ENCODE measurements around the gene TTYH2. TPM values are rescaled to one million over a fixed set of nuclear protein-coding genes. Genes with fewer than 3 reads are reported as not detected.

The TTYH2 gene
- total RNA-seq, 3 donors from 2014 or later (not counting 1 experiment from before 2014, with no cell fraction given): 4.3 to 7.9 (median 4.8) TPM

DNA sequence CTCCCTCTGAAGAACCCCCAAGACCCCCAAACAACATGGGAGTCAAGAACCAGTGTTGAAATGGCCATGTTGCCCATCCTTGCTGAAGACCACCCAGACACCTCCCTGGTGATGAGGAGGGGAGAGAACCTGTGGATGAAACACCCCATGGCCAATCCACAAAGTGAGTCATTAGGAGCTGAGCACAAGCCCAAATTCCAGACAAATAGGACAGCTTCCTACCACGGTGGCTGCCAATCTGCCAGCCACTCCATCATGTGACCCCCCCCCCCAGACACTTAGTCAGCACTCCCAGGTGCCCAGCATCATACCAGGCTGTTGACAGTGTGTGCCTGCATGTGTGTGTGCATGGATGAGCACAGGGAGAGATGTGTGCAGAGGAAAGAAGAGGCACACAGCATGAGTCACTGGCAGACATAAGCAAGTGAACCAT is 36.3 kb upstream of the TTYH2 start:
- TF ChIP-seq CTCF (IDR thresholded peaks at IDR 0.05): no peak
- Histone ChIP-seq H3K27me3 (ENCODE audit: control insufficient read depth, insufficient read depth, low read length) (peaks cover 2% of the 10 kb centered on the region), H3K4me3 (ENCODE audit: low read length) (no peak overlapping the region), H3K27ac (ENCODE audit: low read length) (no peak overlapping the region), H3K4me1 (ENCODE audit: control insufficient read depth, insufficient read depth, low read length) (no peaks in the 10 kb centered on the region), H3K36me3 (ENCODE audit: control insufficient read depth, insufficient read depth, low read length) (no peaks in the 10 kb centered on the region), H3K9me3 (ENCODE audit: control insufficient read depth, insufficient read depth, low read length) (no peaks in the 10 kb centered on the region)
- DNase-seq: no peak
- Mint-ChIP-seq H3K4me3 (no peak overlapping the region), H3K9me3 (no peaks in the 10 kb centered on the region), H3K4me1 (no peaks in the 10 kb centered on the region), H3K36me3 (no peaks in the 10 kb centered on the region), H3K27ac (no peak overlapping the region), H3K27me3 (ENCODE audit: low read depth in 2 of 2) (peaks cover 35 to 41% of the 10 kb centered on the region in 2 donors)
- intact Hi-C loops (cut with micrococcal nuclease): no loop called here
- ATAC-seq: no peak
- 9% methylated on average over 1 of the region's 1 CpG for WGBS (ENCODE audit: insufficient coverage)

DNA sequence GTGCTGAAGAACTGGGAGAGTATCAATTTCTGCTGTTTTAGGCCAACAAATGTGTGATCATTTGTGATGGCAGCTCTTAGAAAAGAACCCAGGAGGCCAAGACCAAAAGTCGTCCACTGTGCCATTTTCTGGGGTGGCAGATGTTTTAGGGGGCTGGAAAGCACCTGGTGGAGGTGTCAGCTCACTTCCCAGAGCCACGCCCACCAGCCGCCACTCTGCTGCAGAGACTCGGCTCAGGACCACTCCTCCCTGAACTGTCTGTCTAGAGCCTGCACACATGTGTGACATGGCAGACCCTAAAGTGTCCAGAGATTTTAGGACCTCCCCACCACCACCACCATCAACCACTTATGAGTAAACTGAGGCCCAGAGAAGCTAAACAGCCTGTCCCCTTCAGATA is 33.8 kb upstream of the TTYH2 start:
- H3K36me3 ChIP-seq (ENCODE audit: control insufficient read depth, insufficient read depth, low read length): no peaks in the 10 kb centered on the region
- no peak overlapping the region for H3K4me3 ChIP-seq (ENCODE audit: low read length)
- Mint-ChIP-seq H3K36me3 (no peaks in the 10 kb centered on the region), H3K4me1 (no peaks in the 10 kb centered on the region), H3K9me3 (no peaks in the 10 kb centered on the region), H3K27me3 (ENCODE audit: low read depth in 2 of 2) (peaks cover 22 to 25% of the 10 kb centered on the region in 2 donors), H3K4me3 (no peak overlapping the region), H3K27ac (no peak overlapping the region)
- no peak for TF ChIP-seq CTCF (IDR thresholded peaks at IDR 0.05)
- no peak for DNase-seq
- no peaks in the 10 kb centered on the region for H3K4me1 ChIP-seq (ENCODE audit: control insufficient read depth, insufficient read depth, low read length)
- no peaks in the 10 kb centered on the region for H3K9me3 ChIP-seq (ENCODE audit: control insufficient read depth, insufficient read depth, low read length)
- 73% methylated on average over 4 of the region's 4 CpGs for WGBS (ENCODE audit: insufficient coverage)
- no peak overlapping the region for H3K27ac ChIP-seq (ENCODE audit: low read length)
- ATAC-seq: no peak
- intact Hi-C loops (cut with micrococcal nuclease): no loop called here
- peaks cover 2% of the 10 kb centered on the region for H3K27me3 ChIP-seq (ENCODE audit: control insufficient read depth, insufficient read depth, low read length)

DNA sequence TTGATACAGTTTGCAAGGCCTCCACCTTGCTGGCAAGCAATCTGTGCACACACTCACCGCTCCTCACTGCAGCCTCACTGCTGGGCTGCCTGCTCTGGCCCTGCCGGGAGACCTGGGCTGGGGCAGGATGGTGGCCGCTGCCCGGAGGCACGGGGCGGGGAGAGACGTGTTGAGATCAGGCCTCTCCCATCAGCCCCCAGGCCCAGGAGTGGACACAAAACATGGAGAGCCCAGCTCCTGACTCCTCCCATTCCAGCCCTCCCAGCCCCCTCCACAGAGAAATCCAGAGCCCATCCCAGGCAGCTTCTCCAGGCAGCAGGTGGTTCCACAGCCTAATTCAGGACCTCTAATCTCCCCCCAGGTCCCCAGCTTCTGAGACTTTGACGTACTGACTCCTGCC is 33.0 kb upstream of the TTYH2 start:
- no peak overlapping the region for H3K27ac ChIP-seq (ENCODE audit: low read length)
- no peak for TF ChIP-seq CTCF (IDR thresholded peaks at IDR 0.05)
- no peaks in the 10 kb centered on the region for H3K36me3 ChIP-seq (ENCODE audit: control insufficient read depth, insufficient read depth, low read length)
- no peak overlapping the region for H3K4me3 ChIP-seq (ENCODE audit: low read length)
- H3K9me3 ChIP-seq (ENCODE audit: control insufficient read depth, insufficient read depth, low read length): no peaks in the 10 kb centered on the region
- 69% methylated on average over 8 of the region's 8 CpGs for WGBS (ENCODE audit: insufficient coverage)
- Mint-ChIP-seq H3K9me3 (no peaks in the 10 kb centered on the region), H3K4me3 (no peak overlapping the region), H3K27ac (no peak overlapping the region), H3K36me3 (no peaks in the 10 kb centered on the region), H3K4me1 (no peaks in the 10 kb centered on the region), H3K27me3 (ENCODE audit: low read depth in 2 of 2) (peaks cover 19 to 20% of the 10 kb centered on the region in 2 donors)
- intact Hi-C loops (cut with micrococcal nuclease): no loop called here
- peaks cover 2% of the 10 kb centered on the region for H3K27me3 ChIP-seq (ENCODE audit: control insufficient read depth, insufficient read depth, low read length)
- DNase-seq: no peak
- ATAC-seq: no peak
- H3K4me1 ChIP-seq (ENCODE audit: control insufficient read depth, insufficient read depth, low read length): no peaks in the 10 kb centered on the region

DNA sequence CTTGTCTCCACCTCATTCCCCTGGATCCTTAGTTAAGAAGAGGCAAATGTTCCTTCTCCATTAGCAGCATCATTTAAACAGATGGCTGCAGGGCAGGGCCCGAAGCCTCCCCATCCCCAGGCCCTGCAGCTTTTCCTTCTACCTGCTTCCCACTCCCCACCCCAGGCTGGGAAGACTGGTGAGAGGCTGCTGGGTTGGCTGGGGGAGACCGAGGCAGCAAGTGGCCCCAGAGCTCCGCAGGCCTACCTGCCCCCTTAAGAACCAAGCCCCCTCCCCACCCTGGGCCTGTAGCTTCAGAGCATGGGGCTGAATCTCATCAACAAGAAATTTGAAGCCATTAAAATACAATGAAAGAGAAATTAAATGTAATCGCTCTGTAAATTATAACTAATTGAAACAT is 32.0 kb upstream of the TTYH2 start:
- no peak overlapping the region for H3K4me3 ChIP-seq (ENCODE audit: low read length)
- no peaks in the 10 kb centered on the region for H3K9me3 Mint-ChIP-seq
- no peaks in the 10 kb centered on the region for H3K4me1 ChIP-seq (ENCODE audit: control insufficient read depth, insufficient read depth, low read length)
- no peak overlapping the region for H3K4me3 Mint-ChIP-seq
- TF ChIP-seq CTCF (IDR thresholded peaks at IDR 0.05): no peak
- H3K27me3 Mint-ChIP-seq (ENCODE audit: low read depth in 2 of 2): peaks cover 17 to 19% of the 10 kb centered on the region in 2 donors
- no peaks in the 10 kb centered on the region for H3K4me1 Mint-ChIP-seq
- no peaks in the 10 kb centered on the region for H3K36me3 ChIP-seq (ENCODE audit: control insufficient read depth, insufficient read depth, low read length)
- ATAC-seq: no peak
- no peak overlapping the region for H3K27ac Mint-ChIP-seq
- H3K27ac ChIP-seq (ENCODE audit: low read length): no peak overlapping the region
- intact Hi-C loops (cut with micrococcal nuclease): no loop called here
- DNase-seq: no peak
- H3K36me3 Mint-ChIP-seq: no peaks in the 10 kb centered on the region
- WGBS (ENCODE audit: insufficient coverage): 81% methylated on average over 3 of the region's 4 CpGs
- H3K27me3 ChIP-seq (ENCODE audit: control insufficient read depth, insufficient read depth, low read length): peaks cover 2% of the 10 kb centered on the region
- H3K9me3 ChIP-seq (ENCODE audit: control insufficient read depth, insufficient read depth, low read length): no peaks in the 10 kb centered on the region

Measured in natural killer cell (primary cell).